Smooth muscle cell (in vitro differentiated cells): ENCODE measurements around the gene B4GAT1. TPM values are rescaled to one million over a fixed set of nuclear protein-coding genes. Genes with fewer than 3 reads are reported as not detected.

Experiments used
- DNase-seq: peaks from one replicate; lab custom pipeline; 2025; ENCODE audit not compliant: unreplicated experiment; lab: John Stamatoyannopoulos, UW
- H2AFZ ChIP-seq: fragments of 200-600 bp; sonication (generic); 2 replicates; pipeline ENCODE4 v1.6.0; 2016; ENCODE audit warnings: antibody characterized with exemption, low read depth, mild to moderate bottlenecking
- H3F3A ChIP-seq: fragments of 200-600 bp; sonication (generic); 2 replicates; pipeline ENCODE4 v1.6.0; 2017; ENCODE audit warnings: antibody characterized with exemption, low read depth
- H3K27ac ChIP-seq: fragments of 200-600 bp; sonication (generic); 2 replicates; pipeline ENCODE4 v1.5.1; 2016; ENCODE audit warnings: low read depth, mild to moderate bottlenecking
- H3K27me3 ChIP-seq: fragments of 200-600 bp; sonication (generic); 2 replicates; pipeline ENCODE4 v1.6.1; 2016; ENCODE audit warnings: low read depth, mild to moderate bottlenecking
- H3K36me3 ChIP-seq: fragments of 200-600 bp; sonication (generic); 2 replicates; pipeline ENCODE4 v1.5.1; 2016; ENCODE audit warnings: low read depth
- H3K4me1 ChIP-seq: fragments of 200-600 bp; sonication (generic); 2 replicates; pipeline ENCODE4 v1.5.1; 2016; ENCODE audit warnings: low read depth
- H3K4me2 ChIP-seq: fragments of 200-600 bp; sonication (generic); 2 replicates; pipeline ENCODE4 v1.6.0; 2016; ENCODE audit warnings: mild to moderate bottlenecking
- H3K4me3 ChIP-seq: fragments of 200-600 bp; sonication (generic); 2 replicates; pipeline ENCODE4 v1.5.1; 2016; ENCODE audit warnings: mild to moderate bottlenecking
- H3K79me2 ChIP-seq: fragments of 200-600 bp; sonication (generic); 2 replicates; pipeline ENCODE4 v1.6.0; 2016; ENCODE audit warnings: low read depth, mild to moderate bottlenecking
- H3K9ac ChIP-seq: fragments of 200-600 bp; sonication (generic); 2 replicates; pipeline ENCODE4 v1.6.0; 2016; ENCODE audit warnings: low read depth
- H3K9me3 ChIP-seq: fragments of 200-600 bp; sonication (generic); replicated peaks from 2 replicates; pipeline ENCODE4 v1.5.1; 2016; ENCODE audit warnings: low read depth
- H4K20me1 ChIP-seq: fragments of 200-600 bp; sonication (generic); 2 replicates; pipeline ENCODE4 v1.6.0; 2016; ENCODE audit warnings: low read depth
- CTCF ChIP-seq: fragments of 200-600 bp; sonication (generic); IDR thresholded peaks from 2 replicates; pipeline ENCODE4 v1.5.1; 2017; ENCODE audit warnings: borderline replicate concordance, mild to moderate bottlenecking, antibody characterized with exemption; ENCODE audit not compliant: insufficient read depth, poor library complexity, severe bottlenecking
- WGBS: methylation state at CpG from one replicate; pipeline ENCODE4 v1.1.7; 2016; ENCODE audit warnings: low lambda C conversion rate; 5-methylcytosine and 5-hydroxymethylcytosine counted together
- polyA plus RNA-seq: library from polyadenylated mRNA; unstranded; fragments of >200 nt; fragmentation: Nextera tagmentation; extraction: Ambion mirVana; gene quantifications from 2 replicates; pipeline ENCODE4 v1.2.1, GENCODE V29; 2016
- total RNA-seq: library from RNA; depleted of rRNA; stranded (reverse); fragments of >200 nt; gene quantifications from 2 replicates; pipeline ENCODE4 v1.2.3, GENCODE V29; 2014

Gene B4GAT1
- total and polyA plus RNA-seq, 2 experiments from 2014 or later: 27.1 to 35.1 TPM

GRCh38 chr11:66363187-66363601 is 15.8 kb upstream of the B4GAT1 start:
- TF ChIP-seq CTCF: no peak
- DNase-seq: no peak
- Histone ChIP-seq H3K4me3 (no peak overlapping the region), H3K36me3 (no peaks in the 10 kb centered on the region), H3K9ac (no peak overlapping the region), H3K27ac (no peak overlapping the region), H3K4me2 (no peak overlapping the region), H4K20me1 (no peaks in the 10 kb centered on the region), H3K27me3 (no peaks in the 10 kb centered on the region), H3K79me2 (no peaks in the 10 kb centered on the region), H3F3A (no peaks in the 10 kb centered on the region), H2AFZ (no peak overlapping the region), H3K9me3 (no peaks in the 10 kb centered on the region), H3K4me1 (no peaks in the 10 kb centered on the region)
- 95% methylated on average over 14 of the region's 14 CpGs for WGBS

- no peak for TF ChIP-seq CTCF
- WGBS: 97% methylated on average over 9 of the region's 9 CpGs
- Histone ChIP-seq H3K9me3 (no peaks in the 10 kb centered on the region), H3K79me2 (no peaks in the 10 kb centered on the region), H3K36me3 (no peaks in the 10 kb centered on the region), H3K27ac (no peak overlapping the region), H3K4me2 (no peak overlapping the region), H2AFZ (no peak overlapping the region), H4K20me1 (no peaks in the 10 kb centered on the region), H3F3A (no peaks in the 10 kb centered on the region), H3K27me3 (no peaks in the 10 kb centered on the region), H3K4me1 (no peaks in the 10 kb centered on the region), H3K9ac (no peak overlapping the region), H3K4me3 (no peak overlapping the region)
- DNase-seq: no peak
These were observed 15.2 kb upstream of the B4GAT1 start for GRCh38 chr11:66362481-66363147.

GRCh38 chr11:66361502-66361941 is 14.1 kb upstream of the B4GAT1 start:
- no peak overlapping the region for H3K4me3 ChIP-seq
- WGBS: 67% methylated on average over 6 of the region's 6 CpGs
- H3K9me3 ChIP-seq: no peaks in the 10 kb centered on the region
- H3K36me3 ChIP-seq: no peaks in the 10 kb centered on the region
- no peaks in the 10 kb centered on the region for H4K20me1 ChIP-seq
- H3K27ac ChIP-seq: no peak overlapping the region
- no peak overlapping the region for H2AFZ ChIP-seq
- no peaks in the 10 kb centered on the region for H3K79me2 ChIP-seq
- no peak for DNase-seq
- TF ChIP-seq CTCF: no peak
- H3K9ac ChIP-seq: no peak overlapping the region
- H3F3A ChIP-seq: no peaks in the 10 kb centered on the region
- H3K4me1 ChIP-seq: no peaks in the 10 kb centered on the region
- H3K4me2 ChIP-seq: no peak overlapping the region
- no peaks in the 10 kb centered on the region for H3K27me3 ChIP-seq
